Measurements from ENCODE around the gene FBN1. TPM values are rescaled to one million over a fixed set of nuclear protein-coding genes. Genes with fewer than 3 reads are reported as not detected.

FBN1 gene
- polyA plus RNA-seq, 2 of the 4 experiments (the other 2 are of a cell fraction), result 6.3 to 9.4 TPM

DNA sequence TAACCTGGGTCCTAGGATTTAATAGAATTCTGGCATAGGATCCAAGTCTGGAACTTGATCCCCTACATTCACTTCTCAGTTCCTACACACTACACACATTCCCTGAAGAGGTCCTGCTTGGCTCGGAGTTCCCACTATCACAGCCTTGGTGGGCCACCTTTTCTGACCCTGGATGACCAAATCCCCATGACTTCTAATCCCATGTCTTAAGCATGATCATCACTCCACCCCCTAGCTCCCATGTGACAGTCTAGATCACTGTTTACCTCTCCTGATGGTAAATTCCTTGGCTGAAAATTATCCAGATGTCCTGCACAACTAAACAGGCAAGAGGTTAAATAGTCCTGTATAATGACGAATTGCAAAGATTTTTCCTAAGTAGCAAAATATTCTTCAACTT is 274.0 kb downstream of the FBN1 start:
- ChIA-PET CTCF (interaction anchor here (1.2 kb wide), 2 partner anchors 13 to 15 kb away, joined by 3 to 4 read pairs; no protein-coding TSS in a partner anchor), POLR2A (no interaction called here)
- 6% methylated on average over 2 of the region's 2 CpGs for WGBS (ENCODE audit: missing lambda C conversion rate)
- no peak for ATAC-seq
- no peak overlapping the region for H3K4me3 ChIP-seq
- H3K4me1 ChIP-seq, result peaks cover 11% of the 10 kb centered on the region; the same call in 2 of the 3 replicates
- H3K4me2 ChIP-seq, result no peak overlapping the region
- no peaks in the 10 kb centered on the region for H3K9me3 ChIP-seq
- no peak for FAIRE-seq
- H3K27ac ChIP-seq, result no peak overlapping the region
- TF ChIP-seq HEYL (CRISPR knock-in tag; IDR thresholded peaks at IDR 0.05), result no peak
- no peak for DNase-seq (ENCODE audit: low read depth in 1 of 2, low spot score in 1 of 2)

DNA sequence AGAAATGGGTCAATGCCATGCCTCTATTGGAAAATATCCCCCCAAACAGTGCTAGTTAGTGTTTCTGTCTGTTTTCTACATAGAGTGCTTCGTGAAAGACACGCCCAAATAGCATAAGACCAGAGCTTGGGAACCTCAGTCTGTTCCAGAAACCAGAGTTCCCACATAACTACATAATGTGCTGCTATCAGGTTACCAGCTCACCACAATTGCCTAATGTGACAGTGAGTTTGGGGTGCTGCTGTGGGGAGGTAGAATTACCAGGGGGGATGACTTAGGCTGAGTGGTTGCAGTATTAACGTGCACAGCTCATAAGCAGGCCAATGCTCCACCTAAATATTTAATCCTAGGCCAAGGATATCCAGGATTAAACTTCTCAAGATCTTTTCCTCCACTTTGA is 275.0 kb downstream of the FBN1 start:
- no peak for ATAC-seq
- no peak for TF ChIP-seq POLR2AphosphoS2 (conservative IDR thresholded peaks at IDR 0.05; ENCODE audit: low read length)
- TF ChIP-seq BHLHE40 (IDR thresholded peaks at IDR 0.05; ENCODE audit: low read depth, low read length), result no peak
- TF ChIP-seq, protein P1, sequence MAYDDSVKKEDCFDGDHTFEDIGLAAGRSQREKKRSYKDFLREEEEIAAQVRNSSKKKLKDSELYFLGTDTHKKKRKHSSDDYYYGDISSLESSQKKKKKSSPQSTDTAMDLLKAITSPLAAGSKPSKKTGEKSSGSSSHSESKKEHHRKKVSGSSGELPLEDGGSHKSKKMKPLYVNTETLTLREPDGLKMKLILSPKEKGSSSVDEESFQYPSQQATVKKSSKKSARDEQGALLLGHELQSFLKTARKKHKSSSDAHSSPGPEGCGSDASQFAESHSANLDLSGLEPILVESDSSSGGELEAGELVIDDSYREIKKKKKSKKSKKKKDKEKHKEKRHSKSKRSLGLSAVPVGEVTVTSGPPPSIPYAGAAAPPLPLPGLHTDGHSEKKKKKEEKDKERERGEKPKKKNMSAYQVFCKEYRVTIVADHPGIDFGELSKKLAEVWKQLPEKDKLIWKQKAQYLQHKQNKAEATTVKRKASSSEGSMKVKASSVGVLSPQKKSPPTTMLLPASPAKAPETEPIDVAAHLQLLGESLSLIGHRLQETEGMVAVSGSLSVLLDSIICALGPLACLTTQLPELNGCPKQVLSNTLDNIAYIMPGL (CRISPR knock-in tag; IDR thresholded peaks at IDR 0.05; ENCODE audit: borderline replicate concordance), result no peak
- no peak for TF ChIP-seq MAZ (IDR thresholded peaks at IDR 0.05; ENCODE audit: borderline replicate concordance, low read depth, low read length)
- TF ChIP-seq NFE2L2 (conservative IDR thresholded peaks at IDR 0.05; ENCODE audit: low read length), result no peak
- TF ChIP-seq, protein P2, sequence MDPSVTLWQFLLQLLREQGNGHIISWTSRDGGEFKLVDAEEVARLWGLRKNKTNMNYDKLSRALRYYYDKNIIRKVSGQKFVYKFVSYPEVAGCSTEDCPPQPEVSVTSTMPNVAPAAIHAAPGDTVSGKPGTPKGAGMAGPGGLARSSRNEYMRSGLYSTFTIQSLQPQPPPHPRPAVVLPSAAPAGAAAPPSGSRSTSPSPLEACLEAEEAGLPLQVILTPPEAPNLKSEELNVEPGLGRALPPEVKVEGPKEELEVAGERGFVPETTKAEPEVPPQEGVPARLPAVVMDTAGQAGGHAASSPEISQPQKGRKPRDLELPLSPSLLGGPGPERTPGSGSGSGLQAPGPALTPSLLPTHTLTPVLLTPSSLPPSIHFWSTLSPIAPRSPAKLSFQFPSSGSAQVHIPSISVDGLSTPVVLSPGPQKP (IDR thresholded peaks at IDR 0.05; ENCODE audit: low read depth, low read length), result no peak
- TF ChIP-seq RNF2 (IDR thresholded peaks at IDR 0.05; ENCODE audit: borderline replicate concordance, low read depth), result no peak
- TF ChIP-seq, protein P3, sequence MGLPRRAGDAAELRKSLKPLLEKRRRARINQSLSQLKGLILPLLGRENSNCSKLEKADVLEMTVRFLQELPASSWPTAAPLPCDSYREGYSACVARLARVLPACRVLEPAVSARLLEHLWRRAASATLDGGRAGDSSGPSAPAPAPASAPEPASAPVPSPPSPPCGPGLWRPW (IDR thresholded peaks at IDR 0.05), result no peak
- TF ChIP-seq ZNF302 (CRISPR knock-in tag; IDR thresholded peaks at IDR 0.05), result no peak
- TF ChIP-seq, protein P4, sequence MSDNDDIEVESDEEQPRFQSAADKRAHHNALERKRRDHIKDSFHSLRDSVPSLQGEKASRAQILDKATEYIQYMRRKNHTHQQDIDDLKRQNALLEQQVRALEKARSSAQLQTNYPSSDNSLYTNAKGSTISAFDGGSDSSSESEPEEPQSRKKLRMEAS (IDR thresholded peaks at IDR 0.05), result no peak
- TF ChIP-seq, protein P5, sequence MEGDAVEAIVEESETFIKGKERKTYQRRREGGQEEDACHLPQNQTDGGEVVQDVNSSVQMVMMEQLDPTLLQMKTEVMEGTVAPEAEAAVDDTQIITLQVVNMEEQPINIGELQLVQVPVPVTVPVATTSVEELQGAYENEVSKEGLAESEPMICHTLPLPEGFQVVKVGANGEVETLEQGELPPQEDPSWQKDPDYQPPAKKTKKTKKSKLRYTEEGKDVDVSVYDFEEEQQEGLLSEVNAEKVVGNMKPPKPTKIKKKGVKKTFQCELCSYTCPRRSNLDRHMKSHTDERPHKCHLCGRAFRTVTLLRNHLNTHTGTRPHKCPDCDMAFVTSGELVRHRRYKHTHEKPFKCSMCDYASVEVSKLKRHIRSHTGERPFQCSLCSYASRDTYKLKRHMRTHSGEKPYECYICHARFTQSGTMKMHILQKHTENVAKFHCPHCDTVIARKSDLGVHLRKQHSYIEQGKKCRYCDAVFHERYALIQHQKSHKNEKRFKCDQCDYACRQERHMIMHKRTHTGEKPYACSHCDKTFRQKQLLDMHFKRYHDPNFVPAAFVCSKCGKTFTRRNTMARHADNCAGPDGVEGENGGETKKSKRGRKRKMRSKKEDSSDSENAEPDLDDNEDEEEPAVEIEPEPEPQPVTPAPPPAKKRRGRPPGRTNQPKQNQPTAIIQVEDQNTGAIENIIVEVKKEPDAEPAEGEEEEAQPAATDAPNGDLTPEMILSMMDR (IDR thresholded peaks at IDR 0.05), result no peak
- TF ChIP-seq FOXS1 (CRISPR knock-in tag; IDR thresholded peaks at IDR 0.05), result no peak
- no peak for TF ChIP-seq TP53 (CRISPR knock-in tag; IDR thresholded peaks at IDR 0.05)
- TF ChIP-seq, protein P6, sequence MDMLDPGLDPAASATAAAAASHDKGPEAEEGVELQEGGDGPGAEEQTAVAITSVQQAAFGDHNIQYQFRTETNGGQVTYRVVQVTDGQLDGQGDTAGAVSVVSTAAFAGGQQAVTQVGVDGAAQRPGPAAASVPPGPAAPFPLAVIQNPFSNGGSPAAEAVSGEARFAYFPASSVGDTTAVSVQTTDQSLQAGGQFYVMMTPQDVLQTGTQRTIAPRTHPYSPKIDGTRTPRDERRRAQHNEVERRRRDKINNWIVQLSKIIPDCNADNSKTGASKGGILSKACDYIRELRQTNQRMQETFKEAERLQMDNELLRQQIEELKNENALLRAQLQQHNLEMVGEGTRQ (IDR thresholded peaks at IDR 0.05), result no peak
- TF ChIP-seq, protein P7, sequence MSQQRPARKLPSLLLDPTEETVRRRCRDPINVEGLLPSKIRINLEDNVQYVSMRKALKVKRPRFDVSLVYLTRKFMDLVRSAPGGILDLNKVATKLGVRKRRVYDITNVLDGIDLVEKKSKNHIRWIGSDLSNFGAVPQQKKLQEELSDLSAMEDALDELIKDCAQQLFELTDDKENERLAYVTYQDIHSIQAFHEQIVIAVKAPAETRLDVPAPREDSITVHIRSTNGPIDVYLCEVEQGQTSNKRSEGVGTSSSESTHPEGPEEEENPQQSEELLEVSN (IDR thresholded peaks at IDR 0.05; ENCODE audit: borderline replicate concordance, low read depth), result no peak
- no peak for TF ChIP-seq MYC (IDR thresholded peaks at IDR 0.05; ENCODE audit: borderline replicate concordance, low read length)
- no peak for TF ChIP-seq PHF8 (IDR thresholded peaks at IDR 0.05; ENCODE audit: borderline replicate concordance, low read depth)
- TF ChIP-seq CHD4 (IDR thresholded peaks at IDR 0.05; ENCODE audit: borderline replicate concordance), result no peak
- no peak for TF ChIP-seq CHD2 (IDR thresholded peaks at IDR 0.05; ENCODE audit: low read length, partially characterized antibody)
- no peak for TF ChIP-seq RFX5 (IDR thresholded peaks at IDR 0.05)
- ChIA-PET POLR2A (no interaction called here), CTCF (interaction anchor here (0.7 kb wide), 1 partner anchor 12 kb away, joined by 4 read pairs; no protein-coding TSS in a partner anchor)
- H3K4me3 ChIP-seq, result no peak overlapping the region
- no peak for DNase-seq (ENCODE audit: low read depth in 1 of 2, low spot score in 1 of 2)
- no peak overlapping the region for H3K4me2 ChIP-seq
- peaks cover 11% of the 10 kb centered on the region; the same call in 2 of the 3 replicates for H3K4me1 ChIP-seq
- no peak overlapping the region for H3K27ac ChIP-seq
- FAIRE-seq, result no peak
- no peaks in the 10 kb centered on the region for H3K9me3 ChIP-seq
- WGBS (ENCODE audit: missing lambda C conversion rate), result 63% methylated on average over 3 of the region's 3 CpGs
